Upper lobe of left lung (tissue), 6 donors: ENCODE results near the gene CAMTA2. TPM values are rescaled to one million over a fixed set of nuclear protein-coding genes. Genes with fewer than 3 reads are reported as not detected.

Source experiments
- ATAC-seq, 2 donors: fragments of 200-7000 bp; cut with Tn5 transposase; one replicate each; pipeline ENCODE4 v1.9.1; 2022; ENCODE audit warnings: mild to moderate bottlenecking in 2 of 2, moderate library complexity in 2 of 2; ENCODE audit not compliant: low FRiP score in 2 of 2
- DNase-seq, 2 donors: peaks; one replicate each; pipeline ENCODE4 v3.0.0-alpha.2; 2019 to 2020
- H3K27ac ChIP-seq, 4 donors: fragments of 200-600 bp; sonication (generic); one replicate each; pipeline ENCODE4 v1.5.1; 2016 to 2019
- H3K27me3 ChIP-seq, 4 donors: fragments of 200-600 bp; sonication (generic); one replicate each; pipeline ENCODE4 v1.5.1; 2017 to 2019
- H3K36me3 ChIP-seq, 4 donors: fragments of 200-600 bp; sonication (generic); one replicate each; pipeline ENCODE4 v1.5.1; 2016 to 2019
- H3K4me1 ChIP-seq, 4 donors: fragments of 200-600 bp; sonication (generic); one replicate each; pipeline ENCODE4 v1.5.1; 2018 to 2019
- H3K4me3 ChIP-seq, 4 donors: fragments of 200-600 bp; sonication (generic); one replicate each; pipeline ENCODE4 v1.5.1; 2017 to 2019; ENCODE audit warnings: mild to moderate bottlenecking in 2 of 4, moderate library complexity in 1 of 4
- H3K9me3 ChIP-seq, 4 donors: fragments of 200-600 bp; sonication (generic); one replicate each; pipeline ENCODE4 v1.5.1; 2018 to 2019
- CTCF ChIP-seq, 6 experiments: fragments of 450-650 bp in 4 of 6; fragments of 200-600 bp in 2 of 6; sonication (generic) in 2 of 6; IDR thresholded peaks; one replicate each; pipeline ENCODE4 v1.5.1; 2016 to 2019; ENCODE audit warnings: antibody characterized with exemption in 6 of 6
- EP300 ChIP-seq, 4 donors: sonication (generic); formaldehyde crosslinking; IDR thresholded peaks; one replicate each; pipeline ENCODE4 v1.5.1; 2017; ENCODE audit warnings: antibody characterized with exemption in 4 of 4, control low read depth in 2 of 4
- POLR2A ChIP-seq, 4 donors: fragments of 450-650 bp; IDR thresholded peaks; one replicate each; pipeline ENCODE4 v1.5.1; 2016 to 2017; ENCODE audit warnings: antibody characterized with exemption in 4 of 4, mild to moderate bottlenecking in 2 of 4
- POLR2AphosphoS5 ChIP-seq, 2 donors: sonication (generic); formaldehyde crosslinking; IDR thresholded peaks; one replicate each; pipeline ENCODE4 v1.5.1; 2017; ENCODE audit warnings: antibody characterized with exemption in 2 of 2
- WGBS, 2 donors: methylation state at CpG; one replicate each; pipeline ENCODE4 v1.1.5; 2017 to 2018; 5-methylcytosine and 5-hydroxymethylcytosine counted together
- total RNA-seq, 6 donors: library from RNA; depleted of rRNA in 4 of 6; stranded (reverse); fragments of >200 nt in 4 of 6; gene quantifications; one replicate each; pipeline versions ENCODE4 v1.1.0 to v1.2.1, GENCODE V29; 2016 to 2021
- donor health status: DM: no; HTN: no; CAD: no; lungs with moderate emphysema.
- donor health status: DM: no; HTN: yes; CAD: no; lungs with severe emphysema.

Gene CAMTA2
- total RNA-seq, 6 donors from 2014 or later: 27.1 to 162 (median 50.8) TPM

- no peak for DNase-seq
- Histone ChIP-seq H3K27ac (peak overlapping the region in 2 of 4 donors; percentile 28 to 95), H3K4me3 (no peak overlapping the region), H3K4me1 (peaks cover 25 to 45% (median 36%) of the 10 kb centered on the region in 4 donors), H3K36me3 (peaks cover 9 to 64% (median 41%) of the 10 kb centered on the region in 4 donors), H3K9me3 (no peaks in the 10 kb centered on the region), H3K27me3 (no peaks in the 10 kb centered on the region)
- TF ChIP-seq POLR2AphosphoS5 (IDR thresholded peaks at IDR 0.05) (no peak), POLR2A (IDR thresholded peaks at IDR 0.05) (no peak)
- 94 to 97% methylated on average over 8 of the region's 8 CpGs for WGBS, 2 donors
- no peak for ATAC-seq
Measured at GRCh38 chr17:4970273-4970672, 17.2 kb downstream of the CAMTA2 start.

- peaks cover 26 to 45% (median 36%) of the 10 kb centered on the region in 4 donors for H3K4me1 ChIP-seq
- peak overlapping the region; percentile 57 to 95 (median 92) for H3K27ac ChIP-seq
- no peaks in the 10 kb centered on the region for H3K27me3 ChIP-seq
- H3K4me3 ChIP-seq: no peak overlapping the region
- 85 to 86% methylated on average over 14 to 16 of the region's 16 CpGs for WGBS, 2 donors
- no peaks in the 10 kb centered on the region for H3K9me3 ChIP-seq
- ATAC-seq: no peak
- no peak for TF ChIP-seq EP300 (IDR thresholded peaks at IDR 0.05)
- no peak for TF ChIP-seq CTCF (IDR thresholded peaks at IDR 0.05)
- TF ChIP-seq POLR2A (IDR thresholded peaks at IDR 0.05): no peak
- TF ChIP-seq POLR2AphosphoS5 (IDR thresholded peaks at IDR 0.05): no peak
- peaks cover 9 to 59% (median 41%) of the 10 kb centered on the region in 4 donors for H3K36me3 ChIP-seq
- no peak for DNase-seq
Measured at GRCh38 chr17:4969551-4970173, 17.8 kb downstream of the CAMTA2 start.

GRCh38 chr17:4969047-4969550 is 18.4 kb downstream of the CAMTA2 start:
- H3K27me3 ChIP-seq: no peaks in the 10 kb centered on the region
- TF ChIP-seq EP300 (IDR thresholded peaks at IDR 0.05): no peak
- TF ChIP-seq POLR2AphosphoS5 (IDR thresholded peaks at IDR 0.05): no peak
- no peak for TF ChIP-seq CTCF (IDR thresholded peaks at IDR 0.05)
- no peak for TF ChIP-seq POLR2A (IDR thresholded peaks at IDR 0.05)
- DNase-seq (peak in 1 of 2 donors; percentile 83), ATAC-seq (no peak)
- peaks cover 26 to 42% (median 35%) of the 10 kb centered on the region in 4 donors for H3K4me1 ChIP-seq
- H3K27ac ChIP-seq: peak overlapping the region; percentile 90 to 95 (median 94)
- H3K4me3 ChIP-seq: peak overlapping the region in 3 of 4 donors; percentile 66 to 85 (median 82)
- 77 to 78% methylated on average over 12 to 15 of the region's 15 CpGs for whole genome bisulfite sequencing, 2 donors
- H3K9me3 ChIP-seq: no peaks in the 10 kb centered on the region
- peaks cover 9 to 54% (median 38%) of the 10 kb centered on the region in 4 donors for H3K36me3 ChIP-seq

GRCh38 chr17:4968486-4969046 is 18.9 kb downstream of the CAMTA2 start:
- no peak for TF ChIP-seq EP300 (IDR thresholded peaks at IDR 0.05)
- no peak for TF ChIP-seq POLR2A (IDR thresholded peaks at IDR 0.05)
- TF ChIP-seq POLR2AphosphoS5 (IDR thresholded peaks at IDR 0.05): no peak
- TF ChIP-seq CTCF (IDR thresholded peaks at IDR 0.05): no peak
- peak overlapping the region; percentile 90 to 95 (median 94) for H3K27ac ChIP-seq
- 45 to 48% methylated on average over 23 of the region's 23 CpGs for WGBS, 2 donors
- peak overlapping the region; percentile 43 to 85 (median 74) for H3K4me3 ChIP-seq
- DNase-seq: no peak
- ATAC-seq: no peak
- H3K9me3 ChIP-seq: no peaks in the 10 kb centered on the region
- peaks cover 26 to 38% (median 33%) of the 10 kb centered on the region in 4 donors for H3K4me1 ChIP-seq
- no peaks in the 10 kb centered on the region for H3K27me3 ChIP-seq
- H3K36me3 ChIP-seq: peaks cover 9 to 49% (median 34%) of the 10 kb centered on the region in 4 donors
